SK-N-SH (cell line): ENCODE measurements around the gene OR2V1. TPM values are rescaled to one million over a fixed set of nuclear protein-coding genes. Genes with fewer than 3 reads are reported as not detected.
"Not testable (repeated sequence)": the region's sequence is repeated elsewhere in the genome, so short reads cannot be mapped to it uniquely, and the experiment has no call there.

ENCODE experiments used
- CTCF ChIA-PET: fragments of 300-600, 350-600 bp; formaldehyde crosslinking; extraction: SDS; loops from one replicate; lab custom pipeline; 2021; lab: Yijun Ruan, JAX
- POLR2A ChIA-PET: fragments of 350-600 bp; sonication (Branson Sonifier 250); formaldehyde crosslinking; extraction: SDS; loops from one replicate; lab custom pipeline; 2020; ENCODE audit warnings: antibody characterized with exemption, inconsistent platforms; lab: Yijun Ruan, JAX
- DNase-seq: peaks from one replicate; pipeline ENCODE4 v3.0.0; 2012
- H2AFZ ChIP-seq: fragments of 200-600 bp; sonication (generic); 2 replicates; pipeline ENCODE4 v1.8.1; 2016; ENCODE audit warnings: antibody characterized with exemption, mild to moderate bottlenecking, low read depth
- H3F3A ChIP-seq: fragments of 200-600 bp; sonication (generic); replicated peaks from 2 replicates; pipeline ENCODE3; 2016; ENCODE audit warnings: antibody characterized with exemption, mild to moderate bottlenecking; ENCODE audit not compliant: insufficient read depth
- H3K27ac ChIP-seq, 2 experiments: fragments of 200-500 bp in 1 of 2; fragments of 200-600 bp in 1 of 2; sonication (Bioruptor generic) in 1 of 2; sonication (generic), shearing (Covaris generic) in 1 of 2; 2 replicates each; pipeline versions ENCODE4 v1.5.1 to v1.6.1; 2014 to 2016; ENCODE audit warnings: low read depth in 2 of 2, inconsistent platforms in 1 of 2, low read length in 1 of 2, mild to moderate bottlenecking in 1 of 2, mixed read lengths in 1 of 2
- H3K27me3 ChIP-seq: fragments of 200-600 bp; sonication (generic), shearing (Covaris generic); 2 replicates; pipeline ENCODE4 v1.6.1; 2016; ENCODE audit warnings: mixed run types; ENCODE audit not compliant: insufficient read depth
- H3K36me3 ChIP-seq, 2 experiments: fragments of 200-500 bp in 1 of 2; fragments of 200-600 bp in 1 of 2; sonication (Bioruptor generic) in 1 of 2; sonication (generic) in 1 of 2; replicated peaks in 1 of 2; 2 replicates each; pipeline versions ENCODE3 to v1.5.1; 2014 to 2016; ENCODE audit warnings: low read length in 1 of 2, mild to moderate bottlenecking in 1 of 2; ENCODE audit not compliant: insufficient read depth in 2 of 2, control insufficient read depth in 1 of 2
- H3K4me1 ChIP-seq, 2 experiments: fragments of 200-500 bp in 1 of 2; fragments of 200-600 bp in 1 of 2; sonication (Bioruptor generic) in 1 of 2; sonication (generic), shearing (Covaris generic) in 1 of 2; 2 replicates each; pipeline versions ENCODE4 v1.5.1 to v1.6.1; 2014 to 2016; ENCODE audit warnings: low read depth in 1 of 2, low read length in 1 of 2, mixed run types in 1 of 2; ENCODE audit not compliant: insufficient read depth in 2 of 2, control insufficient read depth in 1 of 2
- H3K4me2 ChIP-seq: fragments of 200-600 bp; sonication (generic), shearing (Covaris generic); 2 replicates; pipeline ENCODE4 v1.6.1; 2017; ENCODE audit warnings: mixed run types
- H3K4me3 ChIP-seq, 2 experiments: fragments of 200-500 bp in 1 of 2; fragments of 200-600 bp in 1 of 2; sonication (Bioruptor generic) in 1 of 2; sonication (generic), shearing (Covaris generic) in 1 of 2; 2 replicates each; pipeline versions ENCODE4 v1.5.1 to v1.8.1; 2014 to 2016; ENCODE audit warnings: low read depth in 2 of 2, inconsistent platforms in 1 of 2, low read length in 1 of 2, mild to moderate bottlenecking in 1 of 2, mixed read lengths in 1 of 2, moderate library complexity in 1 of 2
- H3K79me2 ChIP-seq: fragments of 200-600 bp; sonication (generic); 2 replicates; pipeline ENCODE4 v1.8.1; 2017; ENCODE audit warnings: mild to moderate bottlenecking; ENCODE audit not compliant: insufficient read depth
- H3K9ac ChIP-seq: fragments of 200-600 bp; sonication (generic); 2 replicates; pipeline ENCODE4 v1.6.1; 2017; ENCODE audit warnings: mixed run types
- H3K9me2 ChIP-seq: fragments of 200-600 bp; sonication (generic); 2 replicates; pipeline ENCODE4 v1.6.1; 2017; ENCODE audit warnings: mixed run types
- H3K9me3 ChIP-seq: fragments of 200-600 bp; sonication (generic); 2 replicates; pipeline ENCODE4 v1.6.1; 2017; ENCODE audit warnings: mixed run types, mild to moderate bottlenecking, moderate library complexity
- H4K20me1 ChIP-seq: fragments of 200-600 bp; sonication (generic); 2 replicates; pipeline ENCODE4 v1.6.1; 2017; ENCODE audit warnings: mild to moderate bottlenecking, mixed run types; ENCODE audit not compliant: insufficient read depth
- CHD2 ChIP-seq: fragments of 150-350 bp; IDR thresholded peaks from 2 replicates; pipeline ENCODE4 v1.6.1; 2018; ENCODE audit warnings: low read length; ENCODE audit not compliant: partially characterized antibody
- FOXM1 ChIP-seq: IDR thresholded peaks from 2 replicates; pipeline ENCODE4 v1.4.0; 2012; ENCODE audit warnings: low read depth, mild to moderate bottlenecking
- TAF1 ChIP-seq: IDR thresholded peaks from 2 replicates; pipeline ENCODE4 v1.6.1; 2012; ENCODE audit warnings: low read depth, mild to moderate bottlenecking, low read length, moderate library complexity, borderline replicate concordance
- USF1 ChIP-seq: IDR thresholded peaks from 2 replicates; pipeline ENCODE4 v1.4.0; 2012; ENCODE audit warnings: low read depth, borderline replicate concordance
- WGBS: methylation state at CpG from one replicate; pipeline ENCODE4 v1.1.6; 2017; ENCODE audit warnings: low lambda C conversion rate; 5-methylcytosine and 5-hydroxymethylcytosine counted together
- polyA plus RNA-seq, 3 experiments: library from polyadenylated mRNA; depleted of rRNA; stranded (reverse); fragments of >200 nt; gene quantifications; 2 replicates each; pipeline ENCODE4 v1.2.3, GENCODE V29; 2012

The OR2V1 gene
- polyA plus RNA-seq, 1 of the 3 experiments (the other 2 are of a cell fraction), result not detected

- H3K9ac ChIP-seq, H3K27ac ChIP-seq, H3F3A ChIP-seq, POLR2A ChIA-PET, H3K36me3 ChIP-seq, H3K9me3 ChIP-seq, H3K4me2 ChIP-seq, H3K4me3 ChIP-seq, H3K9me2 ChIP-seq, DNase-seq, H2AFZ ChIP-seq, H3K4me1 ChIP-seq, H3K79me2 ChIP-seq, H4K20me1 ChIP-seq, CTCF ChIA-PET: not testable (repeated sequence)
- WGBS, result no CpG with 5 or more reads among the region's 26 CpGs
- peaks cover 18% of the 10 kb centered on the region for H3K27me3 ChIP-seq
These were observed 33.6 kb downstream of the OR2V1 start for GRCh38 chr5:181097383-181097753.

- H3K27me3 ChIP-seq, result peaks cover 18% of the 10 kb centered on the region
- whole genome bisulfite sequencing, result no CpG with 5 or more reads among the region's 26 CpGs
- H3K4me2 ChIP-seq, H3K9ac ChIP-seq, H3K27ac ChIP-seq, H3K36me3 ChIP-seq, H4K20me1 ChIP-seq, H3K4me1 ChIP-seq, H2AFZ ChIP-seq, DNase-seq, H3K79me2 ChIP-seq, H3F3A ChIP-seq, POLR2A ChIA-PET, H3K4me3 ChIP-seq, H3K9me3 ChIP-seq, H3K9me2 ChIP-seq, CTCF ChIA-PET: not testable (repeated sequence)
These were observed 34.1 kb downstream of the OR2V1 start for GRCh38 chr5:181096721-181097382.

GRCh38 chr5:181095162-181095561 lies 35.8 kb downstream of the OR2V1 start:
- CTCF ChIA-PET, POLR2A ChIA-PET, H2AFZ ChIP-seq, H3K9me2 ChIP-seq, H3K4me3 ChIP-seq, H3K9me3 ChIP-seq, H3K9ac ChIP-seq, H3F3A ChIP-seq, H3K4me1 ChIP-seq, H3K27ac ChIP-seq, H4K20me1 ChIP-seq, H3K79me2 ChIP-seq, H3K4me2 ChIP-seq, DNase-seq, H3K36me3 ChIP-seq: not testable (repeated sequence)
- H3K27me3 ChIP-seq, result peaks cover 15% of the 10 kb centered on the region
- WGBS, result 14% methylated on average over 3 of the region's 3 CpGs

- Histone ChIP-seq H3K4me2 (no peak overlapping the region), H3K27me3 (no peaks in the 10 kb centered on the region), H3K9me2 (no peaks in the 10 kb centered on the region), H3K4me3 (no peak overlapping the region), H3K4me1 (no peaks in the 10 kb centered on the region), H3K27ac (no peak overlapping the region), H4K20me1 (no peaks in the 10 kb centered on the region), H3K9me3 (no peaks in the 10 kb centered on the region), H3F3A (no peaks in the 10 kb centered on the region), H3K9ac (no peak overlapping the region), H2AFZ (no peak overlapping the region), H3K79me2 (no peaks in the 10 kb centered on the region), H3K36me3 (no peaks in the 10 kb centered on the region)
- no peak for TF ChIP-seq FOXM1
- no peak for TF ChIP-seq USF1
- TF ChIP-seq TAF1, result no peak
- TF ChIP-seq CHD2, result no peak
- ChIA-PET CTCF (no interaction called here), POLR2A (no interaction called here)
- no peak for DNase-seq
- WGBS, result 17% methylated on average over 4 of the region's 7 CpGs
These were observed 38.5 kb downstream of the OR2V1 start for GRCh38 chr5:181092428-181092827.
